Spinal cord (tissue), 10 donors: ENCODE data around the gene HRK. TPM values are rescaled to one million over a fixed set of nuclear protein-coding genes. Genes with fewer than 3 reads are reported as not detected.

Experiments
- DNase-seq, 6 donors: peaks; one replicate each; pipeline versions ENCODE4 v3.0.0 to v3.0.0-alpha.2; 2013 to 2015; ENCODE audit warnings: low spot score in 6 of 6, low read depth in 4 of 6
- H3K27ac ChIP-seq: one replicate; pipeline ENCODE4 v1.5.1; 2013; ENCODE audit warnings: low read depth, low read length, control low read depth
- H3K27me3 ChIP-seq: one replicate; pipeline ENCODE4 v1.6.1; 2013; ENCODE audit warnings: low read length; ENCODE audit not compliant: control insufficient read depth, insufficient read depth
- H3K36me3 ChIP-seq: one replicate; pipeline ENCODE4 v1.6.1; 2013; ENCODE audit warnings: low read length; ENCODE audit not compliant: control insufficient read depth, insufficient read depth
- H3K4me1 ChIP-seq: one replicate; pipeline ENCODE4 v1.6.1; 2013; ENCODE audit warnings: low read length; ENCODE audit not compliant: control insufficient read depth, insufficient read depth
- H3K4me3 ChIP-seq: one replicate; pipeline ENCODE4 v1.5.1; 2013; ENCODE audit warnings: low read depth, low read length, control low read depth
- H3K9me3 ChIP-seq: one replicate; pipeline ENCODE4 v1.6.1; 2013; ENCODE audit warnings: low read length; ENCODE audit not compliant: control insufficient read depth, insufficient read depth
- WGBS: methylation state at CpG from one replicate; pipeline ENCODE4 v1.1.5; 2013; ENCODE audit warnings: missing lambda C conversion rate; ENCODE audit not compliant: insufficient coverage; 5-methylcytosine and 5-hydroxymethylcytosine counted together
- polyA plus RNA-seq, 2 donors: library from polyadenylated mRNA; unstranded; fragments of 120-200 nt; gene quantifications; one replicate each; pipeline ENCODE4 v1.2.1, GENCODE V29; 2013; ENCODE audit not compliant: insufficient read length in 2 of 2
- total RNA-seq, 2 donors: library from RNA; depleted of rRNA in 1 of 2; stranded (reverse); fragments of 120-200 nt in 1 of 2; fragments of >200 nt in 1 of 2; gene quantifications; one replicate each; pipeline versions ENCODE4 v1.2.3 to v1.2.4, GENCODE V29; 2013 to 2014
- donor health status: healthy.

HRK gene
- total and polyA plus RNA-seq, 4 donors, result 2.5 to 4.2 (median 2.9) TPM

DNA sequence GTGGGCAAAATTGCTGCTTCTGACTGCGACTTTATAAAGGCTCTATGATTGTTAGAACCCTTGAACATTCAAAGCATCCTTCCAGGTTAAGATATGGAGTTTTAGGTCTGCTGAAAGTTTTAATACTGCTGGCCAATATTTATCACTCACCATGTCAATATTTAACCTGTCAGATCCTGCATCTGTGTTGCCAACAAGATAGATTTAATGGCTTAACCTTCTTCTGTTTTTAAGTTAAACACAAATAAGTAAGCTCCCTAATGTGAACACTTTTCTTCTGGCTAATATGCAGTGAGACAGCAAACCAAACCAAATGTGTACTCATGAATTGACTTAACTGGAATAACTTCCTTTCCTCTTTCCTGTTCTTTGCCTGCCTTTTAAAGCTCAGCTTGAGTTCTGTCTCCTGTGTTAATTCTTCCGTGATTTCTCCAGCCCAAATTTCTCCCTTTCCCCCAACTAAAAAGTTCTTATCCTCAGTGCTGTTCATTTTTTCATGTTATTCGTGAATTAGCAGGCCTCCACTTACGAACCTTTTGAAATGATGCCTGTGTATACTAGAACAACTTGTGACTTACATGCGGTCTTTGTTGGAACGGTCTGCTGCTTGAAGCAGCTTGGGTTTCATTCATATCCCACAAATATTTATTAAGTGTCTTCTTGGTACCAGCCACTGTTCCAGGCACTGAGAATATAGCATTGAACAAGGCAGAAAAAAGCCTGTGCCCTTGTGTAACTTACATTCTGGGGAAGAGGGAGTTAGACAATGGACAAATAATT, 38.7 kb upstream of the HRK start:
- Histone ChIP-seq H3K4me3 (no peak overlapping the region), H3K36me3 (no peaks in the 10 kb centered on the region), H3K27ac (no peak overlapping the region), H3K27me3 (no peaks in the 10 kb centered on the region), H3K4me1 (no peaks in the 10 kb centered on the region), H3K9me3 (no peaks in the 10 kb centered on the region)
- DNase-seq, result no peak
- WGBS, result 79% methylated on average over 3 of the region's 6 CpGs

DNA sequence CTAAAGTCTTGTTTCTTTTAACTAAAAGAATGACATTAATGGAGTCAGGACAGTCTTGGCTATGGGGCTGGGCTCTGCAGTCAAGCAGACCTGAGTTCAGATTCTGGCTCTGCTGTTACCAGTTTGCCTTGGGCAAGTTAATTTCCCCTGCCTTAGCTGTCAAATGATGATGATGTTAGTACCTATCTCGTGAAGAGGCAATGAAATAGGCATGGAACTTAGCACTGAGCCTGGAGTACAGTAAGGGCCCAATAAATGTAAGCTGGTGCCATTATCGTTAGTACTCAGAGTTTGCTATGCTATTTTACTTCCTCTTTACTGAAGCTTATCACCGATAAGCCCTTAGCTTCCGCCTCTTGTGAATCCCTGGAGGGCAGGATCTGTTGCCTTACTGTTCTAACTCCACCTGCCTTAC, 38.0 kb upstream of the HRK start:
- Histone ChIP-seq H3K36me3 (peaks cover 2% of the 10 kb centered on the region), H3K4me1 (no peaks in the 10 kb centered on the region), H3K27ac (no peak overlapping the region), H3K27me3 (no peaks in the 10 kb centered on the region), H3K9me3 (no peaks in the 10 kb centered on the region), H3K4me3 (no peak overlapping the region)
- no peak for DNase-seq
- 100% methylated on average over 1 of the region's 4 CpGs for WGBS

- Histone ChIP-seq H3K4me3 (no peak overlapping the region), H3K9me3 (no peaks in the 10 kb centered on the region), H3K27me3 (no peaks in the 10 kb centered on the region), H3K4me1 (no peaks in the 10 kb centered on the region), H3K27ac (no peak overlapping the region), H3K36me3 (peaks cover 4% of the 10 kb centered on the region)
- no CpG with 5 or more reads among the region's 2 CpGs for WGBS
- DNase-seq, result no peak
These were observed 37.2 kb upstream of the HRK start for GRCh38 chr12:116918464-116918863.

GRCh38 chr12:116916714-116917114, 35.5 kb upstream of the HRK start:
- Histone ChIP-seq H3K27ac (no peak overlapping the region), H3K9me3 (no peaks in the 10 kb centered on the region), H3K36me3 (peaks cover 4% of the 10 kb centered on the region), H3K4me3 (no peak overlapping the region), H3K4me1 (peaks cover 6% of the 10 kb centered on the region), H3K27me3 (no peaks in the 10 kb centered on the region)
- WGBS, result 94% methylated on average over 4 of the region's 5 CpGs
- no peak for DNase-seq

DNA sequence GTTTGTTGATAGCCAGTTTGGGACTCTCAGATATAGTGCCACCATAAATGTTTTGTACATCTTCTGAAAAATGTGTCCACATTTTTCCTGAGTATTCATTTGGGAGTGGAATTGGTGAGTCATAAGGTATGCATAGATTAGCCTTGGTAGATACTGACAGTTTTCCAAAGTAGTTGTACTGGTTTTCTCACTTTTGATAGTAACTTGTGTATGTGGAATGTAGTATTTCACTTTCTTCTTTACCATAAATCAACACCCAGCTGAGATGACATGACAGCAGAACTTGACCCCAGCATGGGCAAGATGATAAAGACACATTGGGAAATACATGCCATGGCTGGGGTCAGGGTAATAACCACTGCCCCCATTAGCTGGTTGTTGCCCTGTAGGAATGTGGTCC, 34.9 kb upstream of the HRK start:
- Histone ChIP-seq H3K27me3 (no peaks in the 10 kb centered on the region), H3K27ac (no peak overlapping the region), H3K4me3 (no peak overlapping the region), H3K36me3 (peaks cover 4% of the 10 kb centered on the region), H3K9me3 (no peaks in the 10 kb centered on the region), H3K4me1 (peaks cover 6% of the 10 kb centered on the region)
- no peak for DNase-seq

DNA sequence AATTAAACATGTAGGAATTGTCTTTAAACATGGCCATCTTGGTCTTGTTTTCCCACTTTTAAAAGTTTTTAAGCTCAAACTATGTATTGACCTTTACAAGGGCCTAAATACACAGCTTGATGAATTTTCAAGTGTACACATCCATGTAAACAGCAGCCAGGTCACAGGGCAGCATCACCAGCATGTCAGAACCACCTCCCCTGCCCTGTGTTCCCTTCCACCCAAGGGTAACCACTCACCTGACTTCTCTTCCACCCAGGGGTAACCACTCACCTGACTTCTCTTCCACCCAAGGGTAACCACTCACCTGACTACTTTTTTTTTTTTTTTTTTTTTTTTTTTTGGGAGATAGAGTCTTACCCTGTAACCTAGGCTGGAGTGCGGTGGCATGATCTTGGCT, 34.1 kb upstream of the HRK start:
- Histone ChIP-seq H3K27me3 (no peaks in the 10 kb centered on the region), H3K27ac (no peak overlapping the region), H3K4me3 (no peak overlapping the region), H3K36me3 (peaks cover 4% of the 10 kb centered on the region), H3K4me1 (peaks cover 6% of the 10 kb centered on the region), H3K9me3 (no peaks in the 10 kb centered on the region)
- WGBS, result 100% methylated on average over 1 of the region's 1 CpG
- DNase-seq, result no peak

DNA sequence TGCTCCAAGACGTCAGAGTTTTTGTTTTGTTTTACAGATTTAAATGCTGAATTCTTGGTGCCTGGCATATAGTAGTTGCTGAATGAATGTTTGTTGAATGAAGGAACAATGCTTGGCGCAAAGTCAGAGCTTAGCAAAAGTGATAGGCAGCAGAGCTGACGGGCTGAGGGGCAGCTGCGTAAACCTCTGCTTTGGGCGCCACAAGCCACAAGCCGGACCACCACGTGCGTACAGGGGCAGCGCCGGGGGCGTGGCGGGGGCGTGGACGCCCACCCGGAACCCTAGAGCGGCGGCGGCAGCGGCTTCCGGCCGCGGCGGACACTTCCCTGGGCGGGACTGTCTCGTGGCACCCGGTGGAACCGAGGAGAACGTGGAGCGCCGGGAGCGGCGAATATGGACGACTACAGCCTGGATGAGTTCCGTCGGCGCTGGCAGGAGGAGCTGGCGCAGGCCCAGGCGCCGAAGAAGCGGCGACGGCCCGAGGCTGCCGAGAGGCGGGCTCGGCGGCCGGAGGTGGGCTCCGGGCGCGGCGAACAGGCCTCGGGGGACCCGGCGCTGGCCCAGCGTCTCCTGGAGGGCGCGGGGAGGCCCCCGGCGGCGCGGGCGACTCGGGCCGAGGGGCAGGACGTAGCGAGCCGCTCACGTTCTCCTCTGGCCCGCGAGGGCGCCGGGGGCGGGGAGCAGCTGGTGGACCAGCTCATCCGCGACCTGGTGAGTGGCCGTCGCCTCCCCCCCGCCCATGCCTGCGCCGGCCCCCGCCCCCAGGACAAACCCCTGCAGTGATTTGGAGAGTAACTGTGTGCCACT, 29.6 kb upstream of the HRK start, which contains the start of gene FBXW8:
FBXW8 (plus strand) TSS at position 306 of the 807 bp plus-strand sequence; CDS start at position 394, 88 bp downstream.
- Histone ChIP-seq H3K27ac (no peak within 1 kb of the TSS), H3K9me3 (no peaks in the 10 kb centered on the region), H3K36me3 (peaks cover 4% of the 10 kb centered on the region), H3K4me1 (peaks cover 6% of the 10 kb centered on the region), H3K4me3 (peak within 1 kb of the TSS; percentile 55), H3K27me3 (no peaks in the 10 kb centered on the region)
- under 1% methylated on average over 82 of the region's 82 CpGs for WGBS
- DNase-seq, result peak in 5 of 6 donors; percentile 50 to 90 (median 61)

GRCh38 chr12:116910280-116910644, 29.0 kb upstream of the HRK start:
- 0% methylated on average over 1 of the region's 4 CpGs for WGBS
- Histone ChIP-seq H3K27me3 (no peaks in the 10 kb centered on the region), H3K27ac (no peak overlapping the region)

GRCh38 chr12:116906285-116906684, 25.0 kb upstream of the HRK start:
- H3K4me3 ChIP-seq, result no peak overlapping the region
- no peak for DNase-seq
- WGBS, result 93% methylated on average over 1 of the region's 4 CpGs
- no peaks in the 10 kb centered on the region for H3K36me3 ChIP-seq
- H3K27me3 ChIP-seq, result no peaks in the 10 kb centered on the region
- H3K9me3 ChIP-seq, result no peaks in the 10 kb centered on the region
- H3K27ac ChIP-seq, result no peak overlapping the region
- no peaks in the 10 kb centered on the region for H3K4me1 ChIP-seq

More at GRCh38 chr12:116910280-116910644, 29.0 kb upstream of the HRK start:
- peak overlapping the region; percentile 55 for H3K4me3 ChIP-seq
- peaks cover 6% of the 10 kb centered on the region for H3K4me1 ChIP-seq
- H3K36me3 ChIP-seq, result peaks cover 4% of the 10 kb centered on the region
- DNase-seq, result no peak
- H3K9me3 ChIP-seq, result no peaks in the 10 kb centered on the region
